Rectal smooth muscle tissue (tissue), 1 donor: Measurements from ENCODE around the gene SUPV3L1.

Source experiments
- H3K27ac ChIP-seq: one replicate; pipeline ENCODE4 v1.7.0; 2013; ENCODE audit warnings: low read depth, low read length, inconsistent platforms
- H3K27me3 ChIP-seq: one replicate; pipeline ENCODE4 v1.7.0; 2013; ENCODE audit warnings: low read length; ENCODE audit not compliant: control insufficient read depth, insufficient read depth
- H3K36me3 ChIP-seq: one replicate; pipeline ENCODE4 v1.7.0; 2013; ENCODE audit warnings: low read length; ENCODE audit not compliant: control insufficient read depth, insufficient read depth
- H3K4me1 ChIP-seq: one replicate; pipeline ENCODE4 v1.7.0; 2013; ENCODE audit warnings: low read length; ENCODE audit not compliant: control insufficient read depth, insufficient read depth
- H3K4me3 ChIP-seq: one replicate; pipeline ENCODE4 v1.7.0; 2013; ENCODE audit warnings: low read length
- H3K9ac ChIP-seq: one replicate; pipeline ENCODE4 v1.7.0; 2013; ENCODE audit warnings: low read length

Gene SUPV3L1

GRCh38 chr10:69211104-69211503, 31.1 kb downstream of the SUPV3L1 start:
- H3K36me3 ChIP-seq = peaks cover 13% of the 10 kb centered on the region
- no peak overlapping the region for H3K4me3 ChIP-seq
- H3K4me1 ChIP-seq = no peaks in the 10 kb centered on the region
- no peak overlapping the region for H3K9ac ChIP-seq
- no peaks in the 10 kb centered on the region for H3K27me3 ChIP-seq
- H3K27ac ChIP-seq = no peak overlapping the region

- Histone ChIP-seq H3K36me3 (peaks cover 13% of the 10 kb centered on the region), H3K4me3 (no peak overlapping the region), H3K27me3 (no peaks in the 10 kb centered on the region), H3K4me1 (no peaks in the 10 kb centered on the region), H3K9ac (no peak overlapping the region), H3K27ac (no peak overlapping the region)
Observed at GRCh38 chr10:69211524-69211923, 31.5 kb downstream of the SUPV3L1 start.

GRCh38 chr10:69213591-69214311, 33.7 kb downstream of the SUPV3L1 start:
- Histone ChIP-seq H3K36me3 (peaks cover 4% of the 10 kb centered on the region), H3K9ac (no peak overlapping the region), H3K4me3 (no peak overlapping the region), H3K27me3 (no peaks in the 10 kb centered on the region), H3K4me1 (no peaks in the 10 kb centered on the region), H3K27ac (no peak overlapping the region)

- H3K27ac ChIP-seq = no peak overlapping the region
- H3K36me3 ChIP-seq = no peaks in the 10 kb centered on the region
- H3K4me3 ChIP-seq = no peak overlapping the region
- no peaks in the 10 kb centered on the region for H3K27me3 ChIP-seq
- no peak overlapping the region for H3K9ac ChIP-seq
- H3K4me1 ChIP-seq = no peaks in the 10 kb centered on the region
Observed at GRCh38 chr10:69214666-69215131, 34.7 kb downstream of the SUPV3L1 start.

GRCh38 chr10:69215405-69216171, 35.6 kb downstream of the SUPV3L1 start:
- H3K4me1 ChIP-seq = no peaks in the 10 kb centered on the region
- H3K9ac ChIP-seq = no peak overlapping the region
- no peak overlapping the region for H3K27ac ChIP-seq

GRCh38 chr10:69216577-69217118, 36.6 kb downstream of the SUPV3L1 start:
- Histone ChIP-seq H3K4me3 (no peak overlapping the region), H3K27me3 (no peaks in the 10 kb centered on the region), H3K4me1 (no peaks in the 10 kb centered on the region), H3K27ac (no peak overlapping the region), H3K36me3 (no peaks in the 10 kb centered on the region), H3K9ac (no peak overlapping the region)

More at GRCh38 chr10:69215405-69216171, 35.6 kb downstream of the SUPV3L1 start:
- Histone ChIP-seq H3K4me3 (no peak overlapping the region), H3K27me3 (no peaks in the 10 kb centered on the region), H3K36me3 (no peaks in the 10 kb centered on the region)

- H3K36me3 ChIP-seq = no peaks in the 10 kb centered on the region
- H3K4me3 ChIP-seq = no peak overlapping the region
- H3K27me3 ChIP-seq = no peaks in the 10 kb centered on the region
- no peak overlapping the region for H3K9ac ChIP-seq
- H3K27ac ChIP-seq = no peak overlapping the region
- H3K4me1 ChIP-seq = no peaks in the 10 kb centered on the region
Observed at GRCh38 chr10:69217119-69217754, 37.2 kb downstream of the SUPV3L1 start.

- Histone ChIP-seq H3K9ac (no peak overlapping the region), H3K36me3 (no peaks in the 10 kb centered on the region), H3K27ac (no peak overlapping the region), H3K4me1 (no peaks in the 10 kb centered on the region), H3K4me3 (no peak overlapping the region), H3K27me3 (no peaks in the 10 kb centered on the region)
Observed at GRCh38 chr10:69218831-69219230, 38.8 kb downstream of the SUPV3L1 start.

GRCh38 chr10:69220041-69220451, 40.0 kb downstream of the SUPV3L1 start, which contains the start of gene HKDC1:
Gene HKDC1, plus strand, starts transcription at chr10:69220332. Its CDS starts 104 bp downstream, at chr10:69220436.
- Histone ChIP-seq H3K27ac (no peak within 1 kb of the TSS), H3K27me3 (no peaks in the 10 kb centered on the region), H3K36me3 (no peaks in the 10 kb centered on the region), H3K9ac (no peak within 1 kb of the TSS), H3K4me1 (no peaks in the 10 kb centered on the region), H3K4me3 (no peak within 1 kb of the TSS)

- Histone ChIP-seq H3K36me3 (no peaks in the 10 kb centered on the region), H3K9ac (no peak overlapping the region), H3K27ac (no peak overlapping the region), H3K27me3 (no peaks in the 10 kb centered on the region), H3K4me1 (no peaks in the 10 kb centered on the region), H3K4me3 (no peak overlapping the region)
Observed at GRCh38 chr10:69220507-69220906, 40.5 kb downstream of the SUPV3L1 start.

- Histone ChIP-seq H3K4me3 (no peak overlapping the region), H3K27ac (no peak overlapping the region), H3K27me3 (no peaks in the 10 kb centered on the region), H3K36me3 (no peaks in the 10 kb centered on the region), H3K9ac (no peak overlapping the region), H3K4me1 (no peaks in the 10 kb centered on the region)
Observed at GRCh38 chr10:69222157-69223027, 42.4 kb downstream of the SUPV3L1 start.
